ENCODE results near the gene REM2.

Gene REM2

DNA sequence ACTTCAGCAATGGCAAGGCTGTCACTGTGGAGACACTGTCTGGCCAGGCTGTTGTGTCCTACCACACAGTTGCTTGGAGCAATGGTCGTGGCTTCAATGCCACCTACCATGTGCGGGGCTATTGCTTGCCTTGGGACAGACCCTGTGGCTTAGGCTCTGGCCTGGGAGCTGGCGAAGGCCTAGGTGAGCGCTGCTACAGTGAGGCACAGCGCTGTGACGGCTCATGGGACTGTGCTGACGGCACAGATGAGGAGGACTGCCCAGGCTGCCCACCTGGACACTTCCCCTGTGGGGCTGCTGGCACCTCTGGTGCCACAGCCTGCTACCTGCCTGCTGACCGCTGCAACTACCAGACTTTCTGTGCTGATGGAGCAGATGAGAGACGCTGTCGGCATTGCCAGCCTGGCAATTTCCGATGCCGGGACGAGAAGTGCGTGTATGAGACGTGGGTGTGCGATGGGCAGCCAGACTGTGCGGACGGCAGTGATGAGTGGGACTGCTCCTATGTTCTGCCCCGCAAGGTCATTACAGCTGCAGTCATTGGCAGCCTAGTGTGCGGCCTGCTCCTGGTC, 7.2 kb upstream of the REM2 start:
- TF ChIP-seq, protein P1, sequence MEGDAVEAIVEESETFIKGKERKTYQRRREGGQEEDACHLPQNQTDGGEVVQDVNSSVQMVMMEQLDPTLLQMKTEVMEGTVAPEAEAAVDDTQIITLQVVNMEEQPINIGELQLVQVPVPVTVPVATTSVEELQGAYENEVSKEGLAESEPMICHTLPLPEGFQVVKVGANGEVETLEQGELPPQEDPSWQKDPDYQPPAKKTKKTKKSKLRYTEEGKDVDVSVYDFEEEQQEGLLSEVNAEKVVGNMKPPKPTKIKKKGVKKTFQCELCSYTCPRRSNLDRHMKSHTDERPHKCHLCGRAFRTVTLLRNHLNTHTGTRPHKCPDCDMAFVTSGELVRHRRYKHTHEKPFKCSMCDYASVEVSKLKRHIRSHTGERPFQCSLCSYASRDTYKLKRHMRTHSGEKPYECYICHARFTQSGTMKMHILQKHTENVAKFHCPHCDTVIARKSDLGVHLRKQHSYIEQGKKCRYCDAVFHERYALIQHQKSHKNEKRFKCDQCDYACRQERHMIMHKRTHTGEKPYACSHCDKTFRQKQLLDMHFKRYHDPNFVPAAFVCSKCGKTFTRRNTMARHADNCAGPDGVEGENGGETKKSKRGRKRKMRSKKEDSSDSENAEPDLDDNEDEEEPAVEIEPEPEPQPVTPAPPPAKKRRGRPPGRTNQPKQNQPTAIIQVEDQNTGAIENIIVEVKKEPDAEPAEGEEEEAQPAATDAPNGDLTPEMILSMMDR (IDR thresholded peaks at IDR 0.05; ENCODE audit: insufficient read depth, low read length, missing control alignments), result no peak
- DNase-seq (ENCODE audit: low read depth, low spot score), result no peak
- H3K4me3 ChIP-seq (ENCODE audit: low read depth, low read length), result no peak overlapping the region
- ChIA-PET CTCF (interaction anchor here (0.7 to 7.9 kb wide), 4 partner anchors 10 to 319 kb away, joined by 3 to 189 read pairs (median 130); partner anchors contain the start of gene REM2), POLR2A (interaction anchor here (0.6 kb wide), 1 partner anchor 217 kb away, joined by 3 read pairs; no protein-coding TSS in a partner anchor)

DNA sequence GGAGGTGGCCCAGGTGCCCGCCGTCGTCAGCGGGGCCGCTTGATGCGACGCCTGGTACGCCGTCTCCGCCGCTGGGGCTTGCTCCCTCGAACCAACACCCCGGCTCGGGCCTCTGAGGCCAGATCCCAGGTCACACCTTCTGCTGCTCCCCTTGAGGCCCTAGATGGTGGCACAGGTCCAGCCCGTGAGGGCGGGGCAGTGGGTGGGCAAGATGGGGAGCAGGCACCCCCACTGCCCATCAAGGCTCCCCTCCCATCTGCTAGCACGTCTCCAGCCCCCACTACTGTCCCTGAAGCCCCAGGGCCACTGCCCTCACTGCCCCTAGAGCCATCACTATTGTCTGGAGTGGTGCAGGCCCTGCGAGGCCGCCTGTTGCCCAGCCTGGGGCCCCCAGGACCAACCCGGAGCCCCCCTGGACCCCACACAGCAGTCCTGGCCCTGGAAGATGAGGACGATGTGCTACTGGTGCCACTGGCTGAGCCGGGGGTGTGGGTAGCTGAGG, 6.0 kb upstream of the REM2 start:
- DNase-seq (ENCODE audit: low read depth, low spot score), result no peak
- ChIA-PET CTCF (interaction anchor here (7.7 to 10.2 kb wide), 2 partner anchors 21 to 23 kb away, joined by 145 to 164 read pairs; no protein-coding TSS in a partner anchor), POLR2A (no interaction called here)
- TF ChIP-seq, protein P1 (IDR thresholded peaks at IDR 0.05; ENCODE audit: insufficient read depth, low read length, missing control alignments), result no peak
- H3K4me3 ChIP-seq (ENCODE audit: low read depth, low read length), result no peak overlapping the region

DNA sequence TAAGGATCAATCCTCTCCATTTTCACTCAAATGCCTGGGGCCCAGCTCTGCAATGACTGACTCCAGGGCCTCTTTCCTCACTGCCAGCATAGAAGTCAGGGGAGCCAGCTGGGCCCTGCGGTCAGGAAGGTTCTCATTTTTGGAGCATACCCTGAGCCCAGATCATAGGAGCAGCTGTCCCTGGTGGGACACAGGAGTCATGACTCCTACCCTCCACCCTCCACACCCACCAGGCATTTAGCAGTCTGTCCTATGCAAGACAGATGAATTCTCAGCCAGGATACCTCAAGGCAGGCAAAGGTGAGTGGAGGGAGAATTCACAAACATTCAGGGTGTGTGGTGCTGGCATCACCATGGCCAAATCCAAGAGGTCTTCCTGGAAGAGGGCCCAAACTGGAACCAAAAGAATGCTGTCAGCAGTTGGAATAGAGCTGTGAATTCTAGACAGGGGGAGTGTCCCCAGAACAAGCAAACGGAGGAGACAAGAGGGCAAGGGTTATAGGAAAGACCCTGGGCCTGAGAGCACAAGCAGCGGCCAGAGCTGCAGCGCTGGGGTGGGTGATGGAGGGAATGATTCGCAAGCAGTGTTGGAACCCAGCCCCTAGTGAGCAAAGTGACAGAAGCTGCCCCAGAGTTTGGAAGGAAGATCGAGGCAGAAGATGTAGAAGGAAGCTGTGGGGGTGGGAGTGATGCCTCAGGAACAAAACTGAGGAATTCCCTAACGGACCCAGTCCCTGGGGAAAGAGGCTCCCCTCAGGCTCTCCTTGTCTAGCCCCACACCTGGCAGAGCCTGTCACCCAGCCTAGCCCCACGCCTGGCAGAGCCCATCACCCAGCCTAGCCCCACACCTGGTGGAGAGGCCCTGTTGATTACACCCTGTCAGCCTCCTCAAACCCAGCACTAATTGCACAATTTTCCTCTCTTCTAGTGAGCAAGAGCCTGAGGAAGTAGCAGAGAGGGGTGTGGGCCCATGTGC, 4.5 kb upstream of the REM2 start:
- no peak overlapping the region for H3K4me3 ChIP-seq (ENCODE audit: low read depth, low read length)
- ChIA-PET CTCF (interaction anchor here (0.8 to 10.2 kb wide), 6 partner anchors 11 to 313 kb away, joined by 3 to 145 read pairs (median 6); no protein-coding TSS in a partner anchor), POLR2A (no interaction called here)
- TF ChIP-seq, protein P1 (IDR thresholded peaks at IDR 0.05; ENCODE audit: insufficient read depth, low read length, missing control alignments), result no peak
- no peak for DNase-seq (ENCODE audit: low read depth, low spot score)

DNA sequence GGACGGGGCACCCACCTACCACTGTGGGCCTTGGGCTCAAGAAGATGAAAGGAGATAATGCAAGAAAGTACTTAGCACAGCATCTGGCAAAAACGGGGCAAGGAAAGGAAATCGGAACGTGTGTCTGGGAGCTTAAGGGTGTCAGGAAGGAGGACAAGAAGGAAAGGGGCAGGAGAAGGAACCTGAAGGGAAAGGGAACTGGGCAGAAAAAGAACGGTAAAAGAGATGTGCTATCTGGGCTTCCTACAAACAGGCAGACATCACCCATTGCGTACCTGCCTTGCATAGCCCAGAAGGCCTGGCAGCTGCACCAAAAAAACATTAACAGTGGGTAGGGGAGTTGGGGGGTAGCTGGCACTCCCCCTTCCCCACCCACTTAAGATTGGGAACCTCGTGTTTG, 958 bp upstream of the REM2 start:
- no peak for DNase-seq (ENCODE audit: low read depth, low spot score)
- H3K4me3 ChIP-seq (ENCODE audit: low read depth, low read length), result no peak overlapping the region
- ChIA-PET POLR2A (interaction anchor here (0.6 to 1.6 kb wide), 8 partner anchors 9 to 63 kb away, joined by 3 to 8 read pairs (median 4); partner anchors contain the start of genes LRP10 and RBM23), CTCF (interaction anchor here (1.4 to 11.5 kb wide), 7 partner anchors 8 to 325 kb away, joined by 4 to 189 read pairs (median 7); partner anchors contain the start of gene LRP10)
- TF ChIP-seq, protein P1 (IDR thresholded peaks at IDR 0.05; ENCODE audit: insufficient read depth, low read length, missing control alignments), result no peak

DNA sequence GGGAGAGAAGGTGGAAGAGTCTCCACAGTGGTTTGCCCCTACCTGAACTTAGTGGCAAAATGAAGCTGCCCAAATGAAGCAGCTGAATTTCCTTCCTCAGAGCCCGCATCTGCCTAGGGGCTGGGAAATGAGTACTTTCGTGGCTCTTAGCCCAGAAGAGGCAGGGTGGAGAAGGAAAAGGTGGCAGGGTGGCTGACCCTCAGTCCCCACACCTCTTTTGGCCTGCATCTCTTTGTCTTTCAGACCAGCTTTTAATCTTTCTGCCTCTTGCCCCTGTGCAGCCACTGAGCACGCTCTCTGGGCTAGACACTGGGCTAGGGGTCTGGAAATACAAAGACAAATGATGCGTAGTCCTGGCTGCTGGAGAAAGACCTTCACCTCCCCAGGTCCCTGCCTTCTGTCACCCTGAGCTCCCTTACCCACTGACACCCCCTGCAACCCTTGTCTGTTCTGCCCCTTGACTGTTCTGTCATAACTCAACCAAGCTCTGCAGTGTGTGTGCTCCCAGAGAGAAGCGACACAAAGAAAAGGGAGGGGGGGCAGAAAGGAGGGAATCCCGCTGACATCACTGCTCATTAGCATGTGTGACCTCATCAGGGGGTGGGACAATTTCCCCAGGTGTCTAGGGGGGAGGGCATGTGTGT, 371 bp upstream of the REM2 start:
- ChIA-PET POLR2A (interaction anchor here (0.5 to 1.6 kb wide), 8 partner anchors 9 to 233 kb away, joined by 3 to 6 read pairs (median 4); partner anchors contain the start of genes LRP10 and RBM23), CTCF (interaction anchor here (0.8 to 11.5 kb wide), 8 partner anchors 8 to 326 kb away, joined by 3 to 189 read pairs (median 6); partner anchors contain the start of gene LRP10)
- TF ChIP-seq, protein P1 (IDR thresholded peaks at IDR 0.05; ENCODE audit: insufficient read depth, low read length, missing control alignments), result no peak
- H3K4me3 ChIP-seq (ENCODE audit: low read depth, low read length), result no peak overlapping the region
- DNase-seq (ENCODE audit: low read depth, low spot score), result no peak
